HepG2 (cell line): ENCODE results near the gene C12orf60. TPM values are rescaled to one million over a fixed set of nuclear protein-coding genes. Genes with fewer than 3 reads are reported as not detected.
A peak's percentile ranks its signal among the peaks of the same experiment; 100 is the strongest.

Experiments used
- ATAC-seq: fragments of 200-7000 bp; cut with Tn5 transposase; 3 replicates; pipeline ENCODE4 v1.9.1; 2020; ENCODE audit warnings: mild to moderate bottlenecking, moderate library complexity
- Bru-seq: library from RNA; stranded (reverse); fragments of 400-500 nt; gene quantifications from one replicate; lab custom pipeline; 2021; lab: Mats Ljungman, UMichigan
- BruChase-seq, 2 experiments: library from RNA; stranded (reverse); fragments of 400-500 nt; gene quantifications; one replicate each; lab custom pipeline; 2021; lab: Mats Ljungman, UMichigan
- BruUV-seq: library from RNA; stranded (reverse); fragments of 400-500 nt; replicated peaks from 2 replicates; lab custom pipeline; 2021; lab: Mats Ljungman, UMichigan
- CTCF ChIA-PET: fragments of 300-600 bp; formaldehyde crosslinking; extraction: SDS; loops from one replicate; lab custom pipeline; 2021; ENCODE audit warnings: low total read pairs, inconsistent platforms, low intra/inter-chr PET ratio; lab: Yijun Ruan, JAX
- POLR2A ChIA-PET: fragments of 350-600 bp; sonication (Branson Sonifier 250); formaldehyde crosslinking; loops from one replicate; lab custom pipeline; 2020; ENCODE audit warnings: antibody characterized with exemption, inconsistent platforms; lab: Yijun Ruan, JAX
- DNase-seq: peaks from one replicate; pipeline ENCODE4 v3.0.0-alpha.2; 2015; ENCODE audit warnings: low spot score
- FAIRE-seq: peaks from 3 replicates; lab custom pipeline; 2011; peaks lifted over from hg19 to GRCh38; lab: Jason Lieb, UNC
- H2AFZ ChIP-seq: one replicate; pipeline ENCODE4 v1.6.1; 2011; ENCODE audit warnings: low read length, inconsistent platforms
- H3K27ac ChIP-seq: fragments of 300-600 bp; 3 replicates; pipeline ENCODE4 v1.8.0; 2011; ENCODE audit warnings: mixed run types, mild to moderate bottlenecking, mixed read lengths, low read length, inconsistent platforms; ENCODE audit not compliant: insufficient read depth; ENCODE audit errors: extremely low read length
- H3K27me3 ChIP-seq, 2 experiments: fragments of 200-600 bp in 1 of 2; 2 replicates in 1 of 2; 3 replicates in 1 of 2; pipeline versions ENCODE4 v1.6.0 to v1.8.0; 2011; ENCODE audit warnings: low read length in 2 of 2, mild to moderate bottlenecking in 2 of 2, moderate library complexity in 2 of 2, inconsistent platforms in 1 of 2; ENCODE audit not compliant: insufficient read depth in 2 of 2, control insufficient read depth in 1 of 2
- H3K36me3 ChIP-seq, 2 experiments: fragments of 200-600 bp in 1 of 2; replicated peaks in 1 of 2; 2 replicates in 1 of 2; 3 replicates in 1 of 2; pipeline versions ENCODE4 v1.5.1 to v1.8.0; 2011; ENCODE audit warnings: low read length in 2 of 2, inconsistent platforms in 1 of 2; ENCODE audit not compliant: insufficient read depth in 2 of 2, control insufficient read depth in 1 of 2
- H3K4me1 ChIP-seq: 2 replicates; pipeline ENCODE4 v1.5.1; 2012; ENCODE audit warnings: low read length, inconsistent platforms; ENCODE audit not compliant: insufficient read depth
- H3K4me2 ChIP-seq: 2 replicates; pipeline ENCODE4 v1.6.0; 2011; ENCODE audit warnings: low read depth, low read length, inconsistent platforms
- H3K4me3 ChIP-seq, 3 experiments: fragments of 200-600 bp in 1 of 3; sonication (generic), shearing (Covaris generic) in 1 of 3; replicated peaks in 1 of 3; 2 replicates each; pipeline ENCODE4 v1.5.1; 2011 to 2016; ENCODE audit warnings: low read length in 3 of 3, inconsistent platforms in 2 of 3, low read depth in 2 of 3, mild to moderate bottlenecking in 2 of 3, control low read depth in 1 of 3, mixed read lengths in 1 of 3; ENCODE audit not compliant: insufficient read depth in 1 of 3
- H3K79me2 ChIP-seq: one replicate; pipeline ENCODE4 v1.6.1; 2011; ENCODE audit warnings: low read length, inconsistent platforms; ENCODE audit not compliant: insufficient read depth
- H3K9ac ChIP-seq: 2 replicates; pipeline ENCODE4 v1.6.0; 2011; ENCODE audit warnings: mild to moderate bottlenecking, low read depth, low read length, inconsistent platforms; ENCODE audit not compliant: insufficient read depth
- H3K9me3 ChIP-seq: 2 replicates; pipeline ENCODE4 v1.5.1; 2012; ENCODE audit warnings: mild to moderate bottlenecking, low read length
- H4K20me1 ChIP-seq: 2 replicates; pipeline ENCODE4 v1.6.0; 2011; ENCODE audit warnings: inconsistent platforms, mild to moderate bottlenecking, low read length, moderate library complexity; ENCODE audit not compliant: insufficient read depth
- CBX1 ChIP-seq: IDR thresholded peaks from one replicate; pipeline ENCODE4 v1.6.1; 2016; ENCODE audit warnings: antibody characterized with exemption, low read depth
- KDM6A ChIP-seq: IDR thresholded peaks from 2 replicates; pipeline ENCODE4 v1.6.1; 2016; ENCODE audit warnings: low read depth
- RXRB ChIP-seq: IDR thresholded peaks from 2 replicates; pipeline ENCODE4 v1.6.1; 2016; ENCODE audit warnings: borderline replicate concordance, missing genetic modification reagents, missing compliant biosample characterization
- ZGPAT ChIP-seq: IDR thresholded peaks from 2 replicates; pipeline ENCODE4 v1.6.1; 2016; ENCODE audit warnings: mild to moderate bottlenecking
- ZNF230 ChIP-seq: sonication (generic); formaldehyde crosslinking; IDR thresholded peaks from 2 replicates; pipeline ENCODE4 v1.4.0; 2020; ENCODE audit warnings: mild to moderate bottlenecking, missing genetic modification reagents
- ZNF552 ChIP-seq: sonication (generic); formaldehyde crosslinking; IDR thresholded peaks from 2 replicates; pipeline ENCODE4 v1.9.0; 2022; ENCODE audit warnings: missing genetic modification reagents, mild to moderate bottlenecking, borderline replicate concordance
- WGBS: methylation state at CpG from one replicate; pipeline ENCODE4 v1.1.6; 2017; ENCODE audit warnings: low lambda C conversion rate; 5-methylcytosine and 5-hydroxymethylcytosine counted together
- in situ Hi-C: cut with HindIII; loops from 2 replicates; pipeline ENCODE4 v1.10.0; 2017; ENCODE audit warnings: low pct_unique_long_range_greater_than_20kb; ENCODE audit not compliant: extremely low pct_ligation_motif_present
- intact Hi-C: fragments of 100-400 bp; cut with micrococcal nuclease; formaldehyde crosslinking; loops from one replicate; pipeline ENCODE4 v1.10.0; 2022; ENCODE audit not compliant: unreplicated experiment
- long read RNA-seq, 2 experiments: library from RNA in 1 of 2; library from polyadenylated mRNA in 1 of 2; stranded (forward) in 1 of 2; unstranded in 1 of 2; transcript quantifications; one replicate each; pipeline ENCODE4 v2.0.0, GENCODE V29; 2019 to 2022
- polyA minus RNA-seq, 3 experiments: library from RNA; depleted of rRNA, polyadenylated mRNA; stranded (reverse); fragments of >200 nt; gene quantifications; 2 replicates each; pipeline ENCODE4 v1.2.3, GENCODE V29; 2011; ENCODE audit warnings: low replicate concordance in 1 of 3
- polyA plus RNA-seq, 8 experiments: library from polyadenylated mRNA; depleted of rRNA in 3 of 8; stranded (reverse) in 7 of 8; unstranded in 1 of 8; fragments of >200 nt; fragmentation: Illumina TruSeq in 4 of 8; extraction: Trizol in 4 of 8; gene quantifications; 2 replicates each; pipeline versions ENCODE4 v1.2.1 to v1.2.3, GENCODE V29; 2011 to 2016; ENCODE audit warnings: low read depth in 4 of 8, missing spikeins in 1 of 8, mixed read lengths in 1 of 8; ENCODE audit not compliant: insufficient read depth in 1 of 8
- total RNA-seq, 5 experiments: library from RNA; depleted of rRNA; stranded (reverse); fragments of >200 nt; fragmentation: Illumina TruSeq; extraction: Trizol; gene quantifications; 2 replicates each; pipeline ENCODE4 v1.2.3, GENCODE V29; 2016; ENCODE audit warnings: low read depth in 1 of 5
- TF ChIP-seq, protein P1 (sequence below): sonication (generic); formaldehyde crosslinking; IDR thresholded peaks from 2 replicates; pipeline ENCODE4 v1.5.1; 2020; ENCODE audit warnings: mild to moderate bottlenecking, missing genetic modification reagents, borderline replicate concordance

The C12orf60 gene
- total RNA-seq (2016; rRNA removed; fragmentation: Illumina TruSeq; extraction: Trizol) (1.4 and 2.3 TPM in 2 replicates), polyA plus RNA-seq (2011; rRNA removed) (0.55 and 0.69 TPM in 2 replicates), polyA minus RNA-seq (2011; rRNA and poly(A)+ RNA removed; ENCODE audit: low replicate concordance) (0.33 and 0.72 TPM in 2 replicates), Bru-seq, nascent RNA (percentile 38 among the genes with signal in this experiment), BruChase-seq, experiment 1, labeled RNA remaining after a 6-hour chase (percentile 27 among the genes with signal in this experiment), BruChase-seq, experiment 2, labeled RNA remaining after a 2-hour chase (percentile 39 among the genes with signal in this experiment)
- 0.20 and 0.35 TPM in 2 replicates for total RNA-seq (2016; cell fraction: cytosol; rRNA removed; fragmentation: Illumina TruSeq; extraction: Trizol; ENCODE audit: low read depth)
- total RNA-seq (2016; cell fraction: insoluble cytoplasmic fraction; rRNA removed; fragmentation: Illumina TruSeq; extraction: Trizol) = 1.1 and 1.5 TPM in 2 replicates
- total RNA-seq (2016; cell fraction: membrane; rRNA removed; fragmentation: Illumina TruSeq; extraction: Trizol) = 0.96 and 1.1 TPM in 2 replicates
- total RNA-seq (2016; cell fraction: nucleus; rRNA removed; fragmentation: Illumina TruSeq; extraction: Trizol) = 1.1 and 1.5 TPM in 2 replicates
- polyA plus RNA-seq (2011; cell fraction: cytosol; rRNA removed) = 0.48 and 0.67 TPM in 2 replicates
- polyA plus RNA-seq (2011; cell fraction: nucleus; rRNA removed) = 0.16 and 0.23 TPM in 2 replicates
- polyA plus RNA-seq (2012) = 1.2 and 1.5 TPM in 2 replicates
- 0.35 and 0.53 TPM in 2 replicates for polyA plus RNA-seq (2016; cell fraction: cytosol; fragmentation: Illumina TruSeq; extraction: Trizol; ENCODE audit: low read depth)
- 1.7 and 2.0 TPM in 2 replicates for polyA plus RNA-seq (2016; cell fraction: insoluble cytoplasmic fraction; fragmentation: Illumina TruSeq; extraction: Trizol; ENCODE audit: low read depth)
- polyA plus RNA-seq (2016; cell fraction: membrane; fragmentation: Illumina TruSeq; extraction: Trizol; ENCODE audit: low read depth) = 0.50 and 0.56 TPM in 2 replicates
- 1.4 and 1.8 TPM in 2 replicates for polyA plus RNA-seq (2016; cell fraction: nucleus; fragmentation: Illumina TruSeq; extraction: Trizol; ENCODE audit: insufficient read depth, low read depth)
- polyA minus RNA-seq (2011; cell fraction: cytosol; rRNA and poly(A)+ RNA removed) = 0.49 and 0.53 TPM in 2 replicates
- 0.37 and 0.52 TPM in 2 replicates for polyA minus RNA-seq (2011; cell fraction: nucleus; rRNA and poly(A)+ RNA removed)
- long read RNA-seq, experiment 1, partial matches to known transcripts = 1 of 2 reads
- long read RNA-seq, experiment 1, other reads (novel, unspliced or antisense) = 0 of 2 reads
- long read RNA-seq, experiment 2, partial matches to known transcripts = 0 of 1 reads
- long read RNA-seq, experiment 2, other reads (novel, unspliced or antisense) = 1 of 1 reads

GRCh38 chr12:14803011-14803829 is at the start of gene C12orf60, which contains the start of gene WBP11:
TSS of gene C12orf60 (plus strand) at chr12:14803670. CDS start at chr12:14822936, 19,266 bp downstream.
TSS of gene WBP11 (minus strand) at chr12:14803478. CDS start at chr12:14801383, 2,095 bp downstream.
- Histone ChIP-seq H3K27ac (peak within 1 kb of the TSS; percentile 83), H3K79me2 (peaks cover 51% of the 10 kb centered on the region), H2AFZ (peak within 1 kb of the TSS; percentile 84), H3K27me3 (no peaks in the 10 kb centered on the region; a peak in 1 of 5 replicates), H3K4me1 (peaks cover 33% of the 10 kb centered on the region), H3K36me3 (peaks cover 7 to 18% of the 10 kb centered on the region in 2 experiments; a peak in 4 of 5 replicates), H3K4me3 (peak within 1 kb of the TSS; percentile 92 to 97 (median 96)), H3K9ac (peak within 1 kb of the TSS; percentile 96), H4K20me1 (no peaks in the 10 kb centered on the region; the same call in 1 of the 2 replicates), H3K4me2 (peak within 1 kb of the TSS; percentile 85), H3K9me3 (no peaks in the 10 kb centered on the region)
- CTCF ChIA-PET = no interaction called here
- in situ Hi-C loops = no loop called here
- peak; percentile 99 for DNase-seq
- WGBS = under 1% methylated on average over 37 of the region's 50 CpGs
- intact Hi-C loops = loop anchor here (1.0 to 2.0 kb wide), 2 partner anchors 32 to 40 kb away; partner anchors contain the start of gene ART4
- POLR2A ChIA-PET = interaction anchor here (0.5 to 3.0 kb wide), 13 partner anchors 19 to 50 kb away, joined by 3 to 71 read pairs (median 6); partner anchors contain the start of gene ART4
- ATAC-seq = peak; percentile 99
- peak; percentile 90 for FAIRE-seq
- BruUV-seq = TSS peak; percentile 69
- no peak for TF ChIP-seq KDM6A (CRISPR knock-in tag)
- TF ChIP-seq ZGPAT = peak; percentile 64; the same call in 1 of the 2 replicates
- TF ChIP-seq CBX1 = no peak
- TF ChIP-seq, protein P1, sequence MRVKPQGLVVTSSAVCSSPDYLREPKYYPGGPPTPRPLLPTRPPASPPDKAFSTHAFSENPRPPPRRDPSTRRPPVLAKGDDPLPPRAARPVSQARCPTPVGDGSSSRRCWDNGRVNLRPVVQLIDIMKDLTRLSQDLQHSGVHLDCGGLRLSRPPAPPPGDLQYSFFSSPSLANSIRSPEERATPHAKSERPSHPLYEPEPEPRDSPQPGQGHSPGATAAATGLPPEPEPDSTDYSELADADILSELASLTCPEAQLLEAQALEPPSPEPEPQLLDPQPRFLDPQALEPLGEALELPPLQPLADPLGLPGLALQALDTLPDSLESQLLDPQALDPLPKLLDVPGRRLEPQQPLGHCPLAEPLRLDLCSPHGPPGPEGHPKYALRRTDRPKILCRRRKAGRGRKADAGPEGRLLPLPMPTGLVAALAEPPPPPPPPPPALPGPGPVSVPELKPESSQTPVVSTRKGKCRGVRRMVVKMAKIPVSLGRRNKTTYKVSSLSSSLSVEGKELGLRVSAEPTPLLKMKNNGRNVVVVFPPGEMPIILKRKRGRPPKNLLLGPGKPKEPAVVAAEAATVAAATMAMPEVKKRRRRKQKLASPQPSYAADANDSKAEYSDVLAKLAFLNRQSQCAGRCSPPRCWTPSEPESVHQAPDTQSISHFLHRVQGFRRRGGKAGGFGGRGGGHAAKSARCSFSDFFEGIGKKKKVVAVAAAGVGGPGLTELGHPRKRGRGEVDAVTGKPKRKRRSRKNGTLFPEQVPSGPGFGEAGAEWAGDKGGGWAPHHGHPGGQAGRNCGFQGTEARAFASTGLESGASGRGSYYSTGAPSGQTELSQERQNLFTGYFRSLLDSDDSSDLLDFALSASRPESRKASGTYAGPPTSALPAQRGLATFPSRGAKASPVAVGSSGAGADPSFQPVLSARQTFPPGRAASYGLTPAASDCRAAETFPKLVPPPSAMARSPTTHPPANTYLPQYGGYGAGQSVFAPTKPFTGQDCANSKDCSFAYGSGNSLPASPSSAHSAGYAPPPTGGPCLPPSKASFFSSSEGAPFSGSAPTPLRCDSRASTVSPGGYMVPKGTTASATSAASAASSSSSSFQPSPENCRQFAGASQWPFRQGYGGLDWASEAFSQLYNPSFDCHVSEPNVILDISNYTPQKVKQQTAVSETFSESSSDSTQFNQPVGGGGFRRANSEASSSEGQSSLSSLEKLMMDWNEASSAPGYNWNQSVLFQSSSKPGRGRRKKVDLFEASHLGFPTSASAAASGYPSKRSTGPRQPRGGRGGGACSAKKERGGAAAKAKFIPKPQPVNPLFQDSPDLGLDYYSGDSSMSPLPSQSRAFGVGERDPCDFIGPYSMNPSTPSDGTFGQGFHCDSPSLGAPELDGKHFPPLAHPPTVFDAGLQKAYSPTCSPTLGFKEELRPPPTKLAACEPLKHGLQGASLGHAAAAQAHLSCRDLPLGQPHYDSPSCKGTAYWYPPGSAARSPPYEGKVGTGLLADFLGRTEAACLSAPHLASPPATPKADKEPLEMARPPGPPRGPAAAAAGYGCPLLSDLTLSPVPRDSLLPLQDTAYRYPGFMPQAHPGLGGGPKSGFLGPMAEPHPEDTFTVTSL = no peak
- TF ChIP-seq ZNF552 (CRISPR knock-in tag) = no peak
- TF ChIP-seq ZNF230 = no peak
- 0 out of 2 replicates have a peak, but pooled peaks have one; percentile 11 for TF ChIP-seq RXRB (CRISPR knock-in tag)
